GM21723 (cell line): ENCODE results near the gene GRK1.

ENCODE experiments used
- ATAC-seq: cut with Tn5 transposase; IDR thresholded peaks from one replicate; pipeline ENCODE4 v1.9.1; 2021; ENCODE audit warnings: mild to moderate bottlenecking, moderate library complexity; ENCODE audit not compliant: unreplicated experiment

The GRK1 gene

DNA sequence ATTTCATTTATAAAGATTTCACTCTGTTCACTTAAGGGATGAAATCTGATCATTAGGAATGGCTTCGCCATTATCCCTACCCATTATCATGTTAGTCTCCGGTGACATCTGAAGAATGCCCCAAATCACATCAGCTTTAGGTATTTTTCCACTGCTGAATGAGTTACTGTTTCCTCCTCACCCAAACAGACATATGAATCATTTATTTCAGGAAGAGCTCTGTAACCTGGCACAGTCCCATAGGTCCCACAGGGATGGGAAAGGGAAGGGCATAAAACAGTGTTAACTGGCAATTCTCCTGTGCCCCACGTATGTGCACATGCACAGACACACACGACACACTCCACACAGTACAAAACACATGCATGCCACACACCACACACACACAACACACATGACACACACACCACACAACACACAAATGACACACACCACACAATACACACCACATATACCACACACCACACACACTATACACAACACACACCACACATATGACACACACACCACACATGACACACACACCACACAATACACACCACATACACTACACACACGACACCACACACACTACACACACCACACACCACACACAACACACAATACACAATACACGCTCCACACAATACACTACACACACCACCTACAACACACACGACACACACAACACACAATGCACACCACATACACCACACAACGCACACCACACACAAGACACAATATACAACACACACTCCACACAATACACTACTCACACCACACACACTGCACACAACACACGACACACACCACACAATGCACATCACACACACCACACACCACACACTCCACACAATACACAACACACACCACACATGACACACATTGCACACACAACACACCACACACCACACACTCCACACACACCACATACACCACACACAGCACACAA lies 107.4 kb downstream of the GRK1 start:
- ATAC-seq, result no peak

DNA sequence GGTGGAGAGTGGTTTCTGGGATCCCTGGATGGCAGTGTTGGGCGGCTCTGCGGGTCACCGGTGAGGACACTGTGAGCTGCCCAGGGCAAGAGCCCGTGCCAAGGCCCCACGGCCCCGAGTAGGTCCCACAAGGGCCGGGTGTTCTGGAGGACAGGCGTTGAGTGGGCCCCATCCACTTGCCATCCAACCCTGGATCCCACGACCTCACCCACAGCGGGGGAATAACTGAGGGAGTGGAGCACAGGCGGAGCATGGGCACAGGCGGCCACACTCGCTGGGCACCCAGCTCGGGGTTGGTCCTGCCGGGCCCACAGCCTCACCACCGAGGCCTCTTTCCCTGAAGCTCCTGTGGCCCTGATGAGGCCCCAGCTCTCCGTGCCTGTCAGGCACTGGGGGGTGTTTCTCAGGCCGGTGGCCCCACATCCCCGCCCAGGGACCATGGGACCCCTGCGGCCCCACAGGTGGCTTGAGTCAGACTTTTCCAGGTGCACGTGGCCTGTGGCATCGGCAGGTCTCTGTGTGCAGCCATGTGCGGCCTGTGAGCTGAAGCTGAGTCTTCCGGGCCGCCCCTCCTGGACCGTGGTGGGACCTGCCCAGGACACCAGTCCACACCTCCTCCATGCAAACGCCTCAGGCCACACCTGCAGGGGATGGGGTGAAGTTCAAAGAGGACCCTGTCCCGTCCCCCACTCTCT lies 108.6 kb downstream of the GRK1 start:
- no peak for ATAC-seq

DNA sequence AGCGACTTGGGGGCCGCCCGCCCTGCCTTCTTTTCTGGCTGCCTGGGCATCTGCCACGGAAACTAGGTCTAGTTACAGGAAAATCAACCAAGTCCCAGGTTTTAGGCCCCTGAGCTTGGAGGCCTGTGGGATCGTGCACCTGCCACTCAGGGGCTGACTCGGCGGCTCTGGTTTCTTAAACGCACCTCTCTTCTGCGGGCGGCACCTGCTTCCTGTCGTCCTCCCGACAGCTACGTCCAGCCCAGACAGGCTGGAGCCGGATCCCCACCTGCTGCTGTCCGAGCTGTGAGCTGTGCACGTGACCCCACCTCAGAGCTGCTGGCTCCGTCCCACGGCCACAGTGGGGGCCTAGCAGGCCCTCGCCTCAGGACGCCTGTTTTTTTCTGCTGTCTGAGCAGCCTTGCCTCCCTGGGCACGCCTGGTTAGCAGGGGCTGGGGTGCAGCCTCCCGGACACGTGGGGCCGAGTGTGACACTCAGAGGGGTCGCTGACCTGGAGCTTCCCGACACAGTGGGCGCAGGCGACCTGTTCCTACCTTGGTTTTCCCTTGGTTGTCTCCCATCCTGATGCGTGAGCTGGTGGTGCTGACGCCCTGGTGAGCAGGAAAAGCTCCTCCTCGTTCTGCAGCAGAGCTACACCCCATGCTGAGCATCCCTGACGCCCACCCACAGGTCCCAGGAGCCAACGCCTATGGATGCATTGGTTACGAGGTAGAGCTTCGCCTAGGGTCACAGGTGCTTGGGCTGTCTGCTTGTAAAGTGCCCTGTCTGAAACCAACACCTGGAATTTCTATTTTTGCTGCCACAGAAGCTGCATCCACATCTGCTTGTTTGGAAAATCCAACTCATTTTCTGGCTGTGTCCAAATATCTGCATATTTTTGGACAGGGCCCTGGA lies 109.5 kb downstream of the GRK1 start:
- ATAC-seq, result no peak

DNA sequence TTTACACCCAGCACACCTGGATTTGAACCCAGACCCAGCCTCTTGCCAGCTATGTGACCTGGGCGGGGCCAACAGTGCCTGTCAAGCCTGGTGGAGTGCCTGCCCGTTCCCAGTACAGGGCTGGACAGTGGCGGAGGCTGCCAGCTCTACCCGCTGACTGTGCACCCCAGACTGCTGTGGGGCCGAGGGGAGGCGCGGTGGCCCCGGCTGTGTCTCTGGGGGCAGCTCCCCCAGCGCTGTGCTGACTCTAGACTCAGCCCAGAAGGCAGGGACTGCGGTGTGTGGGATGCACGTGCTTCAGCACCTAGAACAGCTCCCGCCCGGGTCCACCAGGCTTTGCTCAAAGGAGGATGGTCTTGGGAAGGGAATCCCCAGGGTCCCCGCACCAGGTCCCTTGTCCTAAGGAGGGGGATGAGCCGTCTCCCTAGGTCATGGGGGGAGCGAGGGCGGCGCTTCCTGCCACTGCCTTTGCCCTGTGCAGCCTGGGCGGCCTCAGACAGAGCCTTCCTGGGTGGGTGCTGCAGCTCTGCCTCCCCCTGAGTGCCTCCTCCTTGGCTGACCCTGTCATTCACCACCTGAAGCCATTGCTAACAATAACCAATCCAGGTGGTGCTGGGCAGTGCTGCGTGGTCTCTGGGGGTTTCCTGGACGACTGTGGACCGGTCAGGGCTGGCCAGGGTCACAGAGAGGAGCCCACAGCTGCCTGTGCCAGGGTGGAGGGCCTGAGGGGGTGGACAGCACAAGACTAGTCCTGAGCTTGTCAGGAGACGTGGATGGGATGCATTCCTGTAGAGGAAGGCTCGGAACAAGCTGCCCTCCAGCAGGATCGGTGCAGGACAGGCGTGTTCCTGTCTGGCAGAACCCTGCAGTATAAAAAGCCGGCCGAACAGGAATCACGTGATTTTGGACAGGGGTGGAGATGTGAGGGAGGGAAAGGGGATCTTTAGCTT lies 110.6 kb downstream of the GRK1 start:
- ATAC-seq, result no peak

DNA sequence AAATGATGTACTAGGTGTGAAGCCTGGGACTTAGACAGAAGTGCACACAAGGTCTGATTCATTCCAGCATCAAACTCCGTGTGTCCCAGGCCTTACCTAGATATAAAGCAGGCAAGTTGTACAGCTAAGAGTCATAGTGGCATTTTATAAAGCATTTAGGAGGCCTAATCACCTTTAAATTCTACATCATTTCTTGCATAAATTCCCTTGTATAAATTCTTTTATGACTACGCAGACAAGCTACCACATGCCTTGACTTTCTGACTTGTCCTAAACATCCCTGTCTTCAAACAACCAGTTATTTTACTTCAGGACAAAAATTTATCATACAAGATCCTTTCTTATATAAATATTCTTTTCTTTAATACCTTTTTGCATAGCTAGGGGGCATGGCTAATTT lies 114.6 kb downstream of the GRK1 start:
- no peak for ATAC-seq

DNA sequence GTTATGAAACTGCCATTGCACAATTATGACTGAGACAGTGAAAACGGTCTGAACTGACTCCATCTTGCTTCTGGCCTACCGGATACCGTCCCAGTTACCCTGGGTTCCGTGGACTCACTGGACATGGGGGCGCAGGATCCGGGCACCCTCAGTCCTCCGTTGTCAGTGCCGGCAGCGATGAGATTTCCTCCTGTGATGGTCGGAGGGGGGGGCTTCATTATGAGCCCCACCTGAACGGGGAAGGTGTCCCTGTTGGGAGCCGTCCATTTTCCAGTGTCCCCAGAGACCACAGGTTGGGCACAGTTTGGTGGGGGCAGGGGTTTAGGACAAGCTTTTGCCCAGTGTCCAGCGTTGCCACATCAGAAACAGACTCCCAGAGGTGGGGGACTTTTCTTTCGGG lies 115.5 kb downstream of the GRK1 start:
- no peak for ATAC-seq

DNA sequence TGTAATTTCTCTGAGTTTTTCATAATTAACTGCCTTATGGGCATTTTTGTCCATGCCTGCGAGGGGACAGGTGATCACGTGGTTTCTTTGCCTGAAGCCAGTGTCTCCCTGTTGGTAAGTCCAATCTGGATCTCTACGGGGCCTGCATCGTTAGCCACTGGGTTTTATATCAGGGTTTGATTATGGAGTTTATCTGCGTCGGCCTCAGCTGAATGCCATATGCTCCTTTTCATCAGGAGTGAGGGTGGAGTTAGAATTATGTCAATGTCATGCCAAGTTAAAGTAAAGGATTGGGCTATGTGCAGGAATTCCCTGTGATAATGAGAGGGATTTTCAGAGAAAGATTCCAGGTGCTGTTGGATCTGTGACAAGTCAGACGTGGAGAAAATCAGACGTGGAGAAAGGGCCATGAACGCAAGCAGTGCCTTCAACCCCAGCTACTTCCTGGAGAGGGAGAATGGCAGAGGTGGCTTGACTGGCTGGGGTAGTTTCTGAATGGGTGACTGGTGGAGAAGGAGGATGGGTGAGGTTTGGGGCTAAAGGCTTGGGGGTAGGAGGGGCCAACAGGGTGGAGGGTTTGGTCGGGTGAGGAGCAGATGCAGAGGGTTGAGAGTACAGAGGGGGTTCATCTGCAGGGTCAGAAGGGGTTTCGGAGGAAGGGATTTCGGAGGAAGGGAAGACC lies 116.3 kb downstream of the GRK1 start:
- ATAC-seq, result no peak

DNA sequence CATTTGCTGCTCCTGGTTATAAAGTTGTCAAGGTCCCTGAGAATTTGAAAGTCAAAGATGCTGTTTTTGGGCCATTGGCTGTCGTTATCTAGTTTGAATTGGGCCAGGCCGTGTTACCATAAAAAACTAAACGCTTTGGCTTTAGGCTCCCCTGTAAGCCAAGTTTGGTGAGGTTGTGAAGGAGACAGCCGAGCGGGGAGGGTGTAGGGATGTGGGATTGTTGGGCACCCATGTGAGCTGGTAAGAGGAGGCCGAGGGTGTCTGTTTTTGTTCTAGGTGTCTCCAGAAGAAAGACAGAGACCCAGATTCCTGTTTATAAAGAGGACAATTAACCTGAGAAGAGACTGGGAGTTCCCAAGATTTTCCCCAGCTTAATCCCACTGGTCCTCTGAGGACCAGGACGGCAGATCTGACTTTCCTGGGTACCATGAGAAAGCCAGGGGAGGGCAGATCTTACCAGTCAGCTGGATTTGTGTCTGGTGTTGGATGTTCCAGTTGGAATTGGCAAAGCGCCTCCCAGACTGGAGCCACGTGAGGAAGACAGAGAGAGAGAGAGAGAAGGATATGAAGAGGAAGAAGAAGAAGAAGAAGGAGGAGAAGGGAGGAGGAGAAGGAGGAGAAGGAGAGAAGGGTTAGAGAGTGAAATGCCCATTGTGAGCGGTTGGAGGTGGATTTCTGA lies 117.1 kb downstream of the GRK1 start:
- no peak for ATAC-seq

DNA sequence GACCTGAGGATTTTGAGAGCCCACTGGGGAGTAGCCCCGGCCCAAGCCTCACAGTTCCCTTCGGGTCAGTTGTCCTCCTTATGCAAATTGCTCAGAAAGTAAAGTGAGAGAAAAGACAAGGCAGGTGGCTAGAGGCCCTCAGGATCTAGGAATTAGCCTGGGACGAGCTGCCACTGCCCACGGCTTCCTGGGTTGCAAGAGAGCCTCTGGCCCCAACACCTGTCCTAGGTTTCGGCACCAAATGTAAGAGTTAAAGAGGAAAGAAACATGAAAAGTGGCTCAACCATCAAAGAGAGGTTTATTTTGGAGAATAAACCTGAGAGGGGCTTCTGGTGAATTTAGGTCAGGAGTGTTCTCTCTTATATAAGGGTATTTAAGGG lies 117.6 kb downstream of the GRK1 start:
- ATAC-seq, result no peak

DNA sequence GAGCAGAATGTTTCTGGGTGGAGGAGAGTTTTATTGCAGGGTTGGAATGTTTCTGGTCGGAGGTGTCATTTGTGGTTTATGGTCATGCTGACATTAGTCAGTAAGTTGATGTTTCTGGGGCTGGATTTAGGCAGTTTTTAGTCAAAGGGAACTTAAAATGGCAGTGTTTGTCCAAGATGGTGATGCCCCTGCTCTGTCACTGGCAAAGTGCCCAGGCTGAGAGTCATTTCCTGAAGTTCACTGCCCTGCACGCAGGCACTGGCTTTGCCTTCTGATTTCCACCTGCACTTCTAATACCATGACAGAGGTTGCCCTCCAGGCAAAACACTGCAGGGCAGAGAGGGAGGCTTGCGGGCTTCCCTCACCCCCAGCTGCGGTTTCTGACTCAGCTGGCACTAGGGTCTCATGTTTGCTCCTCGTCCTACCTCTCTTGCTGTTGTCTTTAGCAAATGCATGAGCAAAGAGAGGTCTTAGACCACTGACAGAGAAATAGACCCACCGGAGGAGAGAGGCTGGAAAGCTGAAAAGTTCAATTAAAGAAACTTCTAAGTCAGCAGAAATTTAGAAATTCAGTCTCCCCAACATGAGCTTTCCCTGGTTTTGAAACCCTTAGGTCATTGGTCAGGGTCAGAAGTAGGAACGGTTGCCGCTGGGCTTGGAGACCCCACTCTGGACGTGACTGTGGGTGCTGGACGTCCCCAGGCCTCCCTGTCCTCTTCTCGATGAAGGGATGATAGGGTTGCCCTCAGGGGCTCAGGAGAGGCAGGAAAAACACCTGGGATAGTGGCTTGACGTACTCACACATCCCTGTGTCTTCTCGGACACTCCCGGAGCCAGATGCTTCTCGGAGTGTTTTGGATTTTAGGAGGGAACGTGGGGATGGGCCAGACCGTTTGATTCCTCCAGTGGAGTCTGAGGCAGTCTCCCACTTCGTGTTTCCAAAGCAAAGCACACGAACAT lies 118.3 kb downstream of the GRK1 start:
- no peak for ATAC-seq

DNA sequence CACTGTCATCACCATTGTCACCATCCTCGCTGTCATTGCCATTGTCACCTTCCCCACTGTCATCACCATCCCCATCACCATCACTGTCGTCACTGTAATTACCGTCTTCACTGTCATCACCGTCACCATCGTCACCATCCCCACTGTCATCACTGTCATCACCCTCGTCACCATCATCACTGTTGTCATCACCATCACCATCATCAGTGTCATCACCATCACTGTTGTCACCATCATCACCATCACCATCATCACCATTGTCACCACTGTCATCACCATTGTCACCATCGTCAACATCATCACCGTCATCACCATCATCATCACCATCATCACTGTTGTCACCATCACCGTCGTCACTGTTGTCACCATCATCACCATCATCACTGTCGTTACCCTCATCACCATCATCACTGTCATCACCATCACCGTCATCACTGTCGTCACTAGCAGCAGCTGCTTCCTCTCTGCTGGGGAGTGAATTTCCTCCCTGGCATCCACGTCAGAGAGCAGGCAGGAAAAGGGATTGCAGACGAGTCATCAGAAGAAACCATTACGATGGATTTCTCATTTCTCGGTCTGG lies 119.3 kb downstream of the GRK1 start:
- ATAC-seq, result no peak
